Activated CD4-positive, alpha-beta T cell treated with anti-CD3 and anti-CD28 coated beads, Interleukin-2, Interleukin-6, amounts not matched to agents 100 ng/mL and 50 ng/mL, durations not matched to agents 16 hours and 8 hours (primary cell): Measurements from ENCODE around the gene MARCHF4.
A peak's percentile ranks its signal among the peaks of the same experiment; 100 is the strongest.

Experiments
- DNase-seq: peaks from one replicate; pipeline ENCODE4 v3.0.0-alpha.2; 2020

MARCHF4 gene

DNA sequence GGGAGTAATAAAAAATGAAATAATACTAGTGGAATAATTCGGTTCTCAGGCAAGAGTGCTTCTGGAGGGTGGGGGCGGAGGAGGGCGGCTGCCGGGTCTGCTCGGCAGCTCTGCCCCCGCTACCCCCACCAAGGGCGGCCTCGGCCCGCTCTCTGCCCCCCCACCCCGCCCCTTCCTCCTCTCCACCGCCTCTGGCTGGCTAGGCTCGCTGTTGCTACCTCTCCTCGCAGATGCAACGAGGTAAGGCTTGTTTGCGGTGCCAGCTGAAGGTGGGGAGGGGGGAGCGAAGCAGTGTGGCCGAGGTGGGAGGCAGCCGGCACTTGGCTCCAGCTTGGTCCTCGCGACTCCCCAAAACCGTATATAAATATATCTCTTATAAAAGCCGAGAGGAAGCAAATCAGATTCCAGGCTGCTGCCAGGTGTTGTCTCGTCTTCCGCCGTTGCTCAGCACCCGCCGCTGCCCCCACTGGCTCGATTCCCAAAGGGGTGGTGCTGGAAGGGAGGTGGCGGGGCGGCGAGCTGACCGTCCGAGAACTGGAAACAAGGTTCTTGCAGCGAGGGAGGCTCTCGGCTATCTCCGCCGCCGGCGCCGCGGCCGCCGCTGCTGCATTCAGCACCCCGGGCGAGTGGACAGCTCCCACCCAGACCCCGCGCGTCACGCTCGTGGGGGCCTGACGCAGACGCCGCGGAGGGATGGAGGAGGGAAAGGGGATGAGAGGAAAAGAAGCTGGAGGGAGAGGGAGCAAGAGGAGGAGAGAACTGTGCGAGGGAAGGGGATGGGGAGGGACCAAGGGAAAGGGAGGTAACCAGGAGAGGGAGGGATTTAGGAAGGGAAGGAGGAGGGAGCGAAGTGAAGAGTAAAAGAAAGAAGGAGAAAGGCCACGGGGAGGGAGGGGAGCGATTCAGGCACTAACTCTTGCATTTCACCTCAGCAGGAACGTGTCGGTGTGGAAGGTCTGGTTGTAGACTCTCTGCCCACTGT, at the start of gene MARCHF4:
MARCHF4 (minus strand) TSS at position 763 of the 982 bp plus-strand sequence. CDS start 2,223 bp downstream, outside the sequence.
- peak; percentile 55 for DNase-seq

- no peak for DNase-seq
Observed at GRCh38 chr2:216420367-216421101, 48.3 kb upstream of the MARCHF4 start.

DNA sequence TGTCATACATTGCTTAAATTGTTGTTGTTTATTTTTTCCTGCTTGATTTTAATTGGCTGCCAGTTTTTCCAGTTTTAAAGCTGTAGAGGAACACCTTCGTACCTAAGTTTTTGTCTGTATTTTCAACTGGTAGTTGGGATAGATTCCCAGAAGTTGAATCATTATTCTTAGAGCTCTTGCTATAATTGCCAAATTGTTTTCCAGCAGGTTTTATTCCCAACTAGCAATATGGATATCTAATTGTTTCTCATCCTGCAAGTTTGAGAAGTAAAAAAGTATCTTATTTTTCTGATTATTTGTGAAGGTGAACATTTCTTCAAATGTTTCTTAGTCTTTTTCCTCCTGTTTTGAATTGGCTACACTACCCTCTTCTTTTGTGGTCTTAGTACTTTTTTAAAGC, 46.7 kb upstream of the MARCHF4 start:
- DNase-seq = no peak

DNA sequence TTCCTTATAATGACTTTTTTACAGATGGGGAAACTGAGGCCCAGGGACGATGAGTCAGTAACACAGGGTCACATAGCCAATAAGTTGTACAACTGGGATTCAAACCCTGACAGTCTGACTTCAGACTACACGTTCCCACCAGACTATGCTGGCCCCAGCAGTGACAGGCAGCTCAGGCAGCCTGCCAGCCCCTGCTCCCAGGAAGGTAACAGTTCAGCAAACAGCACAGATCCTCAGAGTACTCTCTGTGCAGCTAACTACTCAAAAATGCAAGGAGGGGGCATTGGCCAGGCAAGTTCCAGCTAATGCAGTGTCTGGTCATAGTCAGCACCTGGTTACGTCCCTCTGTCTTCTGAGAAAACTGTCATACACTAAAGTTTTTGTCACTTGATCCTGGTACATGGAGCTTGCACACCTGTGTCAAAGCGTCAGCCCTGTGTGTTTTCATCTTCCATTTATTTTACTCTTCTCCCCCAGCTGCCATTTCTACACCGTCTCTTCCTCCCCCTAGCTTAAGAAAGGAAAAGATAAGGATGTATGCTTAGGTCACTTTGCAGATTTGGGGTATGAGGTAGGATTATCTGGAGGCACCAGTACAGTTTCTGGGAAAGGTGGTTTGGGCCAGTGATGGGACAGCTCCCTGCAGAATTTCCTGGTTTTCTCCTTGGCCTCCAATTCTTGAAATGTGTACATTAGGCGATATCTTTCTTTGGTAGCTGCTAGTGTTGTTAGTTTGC, 44.5 kb upstream of the MARCHF4 start:
- DNase-seq = no peak

DNA sequence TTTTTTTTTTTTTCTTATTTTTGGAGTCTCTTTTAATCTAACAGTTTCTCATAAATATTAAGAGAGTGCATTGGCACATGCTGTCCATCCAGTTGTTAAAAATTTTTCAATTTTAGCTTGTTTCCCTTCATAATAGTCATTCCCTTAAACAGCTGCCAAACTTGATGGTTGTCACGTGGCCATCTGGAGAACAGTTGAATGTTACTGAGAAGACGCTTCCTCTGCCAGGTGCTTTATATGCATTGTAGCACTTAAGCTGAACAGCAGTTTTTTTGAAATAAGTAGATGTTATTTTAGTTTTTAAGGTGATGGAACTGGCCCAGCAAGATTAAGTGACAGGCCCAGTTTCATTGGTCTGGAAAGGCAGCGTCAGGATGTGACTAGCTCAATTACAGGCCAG, 43.3 kb upstream of the MARCHF4 start:
- no peak for DNase-seq

DNA sequence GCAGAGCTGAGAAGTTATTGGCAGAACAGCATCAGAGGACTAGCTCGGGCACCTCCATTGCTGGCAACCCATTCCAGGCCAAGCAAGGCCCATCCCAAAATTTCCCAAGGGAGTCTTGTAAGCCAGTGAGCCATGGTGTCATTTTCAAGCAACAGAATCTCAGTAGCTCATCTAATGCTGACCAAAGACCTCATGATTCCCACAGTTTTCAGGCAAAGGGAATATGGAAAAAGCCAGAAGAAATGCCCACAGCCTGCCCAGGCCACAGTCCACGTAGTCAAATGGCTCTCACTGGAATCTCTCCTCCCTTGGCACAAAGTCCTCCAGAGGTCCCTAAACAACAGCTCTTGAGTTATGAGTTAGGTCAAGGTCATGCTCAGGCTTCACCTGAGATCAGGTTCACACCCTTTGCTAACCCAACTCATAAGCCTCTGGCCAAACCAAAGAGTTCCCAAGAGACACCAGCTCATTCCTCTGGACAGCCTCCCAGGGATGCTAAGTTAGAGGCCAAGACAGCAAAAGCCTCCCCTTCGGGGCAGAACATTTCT, 42.6 kb upstream of the MARCHF4 start:
- no peak for DNase-seq

DNA sequence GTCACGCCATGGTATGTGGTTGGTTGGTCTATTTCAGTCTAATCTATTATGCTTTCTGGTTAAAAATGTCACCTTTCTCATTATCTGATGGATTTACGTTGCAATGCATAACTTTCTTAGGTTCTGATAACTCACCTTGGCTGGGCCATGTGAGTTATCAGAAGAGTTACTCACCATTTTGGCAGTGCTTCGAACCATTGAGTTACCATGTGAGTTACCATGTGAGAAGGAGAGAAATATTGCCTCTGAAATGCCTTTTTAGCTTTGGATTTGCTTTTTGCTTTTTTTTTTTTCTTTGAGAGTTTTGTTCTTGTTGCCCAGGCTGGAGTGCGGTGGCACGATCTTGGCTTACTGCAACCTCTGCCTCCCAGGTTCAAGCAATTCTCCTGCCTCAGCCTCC, 41.6 kb upstream of the MARCHF4 start:
- DNase-seq = no peak

GRCh38 chr2:216412022-216412999, 40.0 kb upstream of the MARCHF4 start, which contains the start of gene SMARCAL1:
SMARCAL1 (plus strand) TSS chr2:216412484; CDS start chr2:216414705, 2,221 bp downstream.
- DNase-seq = peak; percentile 98

- no peak for DNase-seq
Observed at GRCh38 chr2:216410550-216410949, 38.3 kb upstream of the MARCHF4 start.

DNA sequence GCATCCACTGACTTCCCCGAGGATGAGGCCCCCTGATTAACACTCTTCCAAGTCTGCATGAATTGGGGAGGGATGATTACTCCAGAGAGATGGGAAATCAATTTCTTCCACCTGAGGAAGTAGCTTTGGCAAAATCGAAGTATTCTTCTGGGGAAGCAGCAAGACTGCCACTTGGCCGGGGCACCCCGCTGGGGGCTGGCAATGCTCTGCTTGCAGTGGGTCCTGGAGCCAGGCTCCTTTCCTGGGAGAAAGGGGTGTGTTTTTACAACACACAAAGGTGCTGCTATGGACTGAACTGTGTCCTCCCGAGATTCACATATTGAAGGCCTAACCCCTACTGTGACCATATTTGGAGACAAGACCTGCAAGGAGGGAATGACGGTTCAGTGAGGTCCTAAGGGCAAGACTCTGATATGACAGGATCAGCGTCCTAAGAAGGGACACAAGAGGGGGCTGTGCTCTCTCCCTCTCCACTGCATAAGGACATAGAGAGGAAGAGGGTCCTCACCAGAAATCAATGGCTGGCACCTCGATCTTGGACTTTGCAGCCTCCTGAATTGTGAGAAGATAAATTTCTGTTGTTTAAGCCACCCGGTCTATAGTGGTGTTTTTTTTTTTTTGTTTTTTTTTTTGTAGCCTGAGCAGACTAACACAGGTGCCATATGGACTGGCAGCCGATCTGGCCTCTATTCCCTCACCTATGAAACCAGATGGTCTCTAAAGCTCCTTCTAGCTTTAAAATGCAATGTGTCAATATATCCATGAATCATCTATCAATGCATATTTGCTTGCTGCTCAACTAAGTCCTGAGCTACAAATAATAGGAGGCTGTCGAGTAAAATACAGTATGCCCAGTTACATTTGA, 36.4 kb upstream of the MARCHF4 start:
- DNase-seq = no peak

DNA sequence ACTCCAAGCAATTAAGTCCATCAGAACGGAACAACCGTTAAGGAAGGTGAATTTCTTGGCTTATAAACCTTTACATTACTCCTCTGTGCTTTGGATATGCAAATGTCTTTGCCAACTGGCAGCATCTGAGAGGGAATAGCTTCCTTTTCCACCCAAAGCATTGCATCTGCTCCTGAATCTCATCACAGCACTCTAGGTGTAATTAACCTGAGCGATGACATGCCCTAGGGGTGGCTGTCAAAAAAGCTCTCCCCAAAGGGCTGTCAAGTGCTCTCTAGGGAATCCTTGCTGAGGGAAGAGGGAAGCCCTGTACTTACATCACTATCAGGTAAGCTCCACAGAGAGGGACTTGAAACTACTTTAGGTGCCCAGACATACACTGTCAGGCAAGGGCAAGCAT, 34.5 kb upstream of the MARCHF4 start:
- DNase-seq = no peak

DNA sequence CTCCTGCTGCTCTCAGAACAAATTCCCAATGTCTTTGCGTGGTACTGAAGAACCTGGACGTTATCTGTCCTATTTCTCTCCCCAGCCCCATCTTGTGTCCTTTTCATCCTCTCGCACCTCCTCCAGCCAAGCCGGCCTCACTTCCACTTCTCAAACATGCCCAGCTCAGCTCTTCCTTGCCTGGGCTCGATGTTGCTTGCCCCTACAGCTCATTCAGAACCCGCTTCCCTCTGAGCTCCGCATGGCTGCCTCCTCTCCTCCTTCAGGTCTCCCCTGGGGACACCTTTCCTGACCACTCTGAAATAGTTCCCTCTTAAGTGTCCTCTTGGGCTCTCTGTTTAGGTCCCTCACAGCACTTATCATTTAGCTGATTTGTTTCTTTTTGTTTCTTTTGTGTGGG, 33.3 kb upstream of the MARCHF4 start:
- no peak for DNase-seq

DNA sequence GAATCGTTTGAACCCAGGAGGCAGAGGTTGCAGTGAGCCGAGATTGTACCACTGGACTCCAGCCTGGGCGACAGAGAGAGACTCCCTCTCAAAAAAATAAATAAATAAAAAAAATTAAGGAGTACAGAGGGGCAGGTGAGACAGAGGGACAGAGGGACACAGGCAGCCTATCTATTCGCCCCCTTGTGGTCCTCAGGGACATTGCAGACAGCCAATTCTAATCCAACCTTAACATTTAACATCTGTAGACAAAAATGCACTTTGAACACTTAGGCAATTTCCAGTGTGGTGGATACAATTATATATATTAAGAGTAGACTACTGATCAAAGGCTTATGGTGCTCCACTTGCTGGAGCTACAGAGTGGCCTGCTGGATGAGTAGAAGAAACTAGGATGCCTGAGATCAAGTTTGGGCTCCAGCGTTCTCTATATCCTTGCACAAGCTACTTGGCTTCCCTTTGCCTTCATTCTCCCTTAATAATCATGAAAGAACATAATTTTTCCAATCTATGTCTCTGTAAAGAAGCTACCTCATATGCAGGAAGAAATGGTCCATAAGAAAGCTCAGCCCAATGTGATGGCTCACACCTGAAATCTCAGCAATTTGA, 31.8 kb upstream of the MARCHF4 start:
- peak; percentile 61 for DNase-seq

- DNase-seq = no peak
Observed at GRCh38 chr2:216402751-216403150, 30.5 kb upstream of the MARCHF4 start.

- no peak for DNase-seq
Observed at GRCh38 chr2:216399621-216400020, 27.3 kb upstream of the MARCHF4 start.

- DNase-seq = no peak
Observed at GRCh38 chr2:216394881-216395280, 22.6 kb upstream of the MARCHF4 start.

- DNase-seq = no peak
Observed at GRCh38 chr2:216392945-216393840, 20.9 kb upstream of the MARCHF4 start.

DNA sequence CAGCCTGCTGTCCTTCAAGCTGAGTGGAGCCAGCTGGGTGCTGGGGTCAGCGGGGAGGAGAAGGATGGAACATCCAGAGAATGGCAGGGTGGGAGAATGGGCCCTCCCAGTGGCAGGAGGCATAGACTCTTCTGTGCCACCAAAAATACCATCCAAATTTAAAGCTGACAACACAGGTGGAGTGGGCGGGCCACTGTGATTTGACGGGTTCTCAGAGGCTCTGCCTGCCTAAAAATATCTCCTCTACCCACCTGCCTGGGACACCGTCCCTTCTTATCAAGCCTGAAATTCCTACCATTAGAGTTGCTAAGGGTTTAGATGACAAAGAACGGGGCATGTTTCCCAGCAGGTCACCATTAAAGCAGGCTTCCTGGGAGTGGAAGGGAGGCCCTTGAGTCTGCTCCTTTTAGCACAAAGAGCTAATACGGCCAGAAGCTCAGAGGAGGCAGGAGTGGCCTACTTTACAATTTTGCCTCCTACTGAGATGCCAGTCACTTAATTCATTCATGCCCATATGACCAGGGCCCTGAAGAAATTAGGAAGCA, 19.8 kb upstream of the MARCHF4 start:
- no peak for DNase-seq

DNA sequence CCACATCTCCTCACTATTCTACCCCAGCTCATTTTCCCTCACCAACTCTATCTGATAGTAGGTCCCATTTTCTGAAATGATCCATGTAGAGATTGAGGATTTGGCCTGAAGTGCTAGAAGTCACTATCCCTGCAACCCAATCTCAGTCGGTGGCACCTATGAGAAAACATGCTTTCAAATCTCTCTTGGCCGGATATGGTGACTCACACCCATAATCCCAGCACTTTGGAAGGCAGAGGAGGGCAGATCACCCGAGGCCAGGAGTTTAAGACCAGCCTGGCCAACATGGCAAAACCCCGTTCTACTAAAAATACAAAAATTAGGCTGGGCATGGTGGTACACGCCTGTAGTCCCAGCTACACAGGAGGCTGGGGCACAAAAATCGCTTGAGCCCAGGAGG, 19.1 kb upstream of the MARCHF4 start:
- DNase-seq = no peak
